OCI-LY3 (cell line): ENCODE data around the gene PLA2G4D.

Experiments
- H2AFZ ChIP-seq: fragments of 200-600, 300-600 bp; shearing (Covaris generic); 2 replicates; pipeline ENCODE4 v1.6.0; 2014; ENCODE audit warnings: antibody characterized with exemption, low read depth, low read length
- H3K27ac ChIP-seq: fragments of 200-600, 300-600 bp; sonication (generic); 2 replicates; pipeline ENCODE4 v1.5.1; 2014; ENCODE audit warnings: mild to moderate bottlenecking, low read length, moderate library complexity, mixed read lengths
- H3K27me3 ChIP-seq: fragments of 200-600, 300-600 bp; sonication (generic); 2 replicates; pipeline ENCODE4 v1.6.1; 2014; ENCODE audit warnings: low read depth, low read length, mixed read lengths
- H3K36me3 ChIP-seq: fragments of 200-600, 300-600 bp; sonication (generic); replicated peaks from 2 replicates; pipeline ENCODE3; 2014; ENCODE audit warnings: low read depth, low read length, mixed read lengths
- H3K4me1 ChIP-seq: fragments of 300-600, 200-600 bp; sonication (generic); 2 replicates; pipeline ENCODE4 v1.6.1; 2014; ENCODE audit warnings: low read length, mixed read lengths
- H3K4me2 ChIP-seq: fragments of 200-600, 300-600 bp; sonication (generic); 2 replicates; pipeline ENCODE4 v1.6.1; 2014; ENCODE audit warnings: low read length, mixed read lengths
- H3K4me3 ChIP-seq: fragments of 300-600, 200-600 bp; sonication (generic); 2 replicates; pipeline ENCODE4 v1.5.1; 2014; ENCODE audit warnings: antibody characterized with exemption, mild to moderate bottlenecking, low read length, moderate library complexity
- H3K79me2 ChIP-seq: fragments of 300-600, 200-600 bp; shearing (Covaris generic); 2 replicates; pipeline ENCODE4 v1.6.1; 2014; ENCODE audit warnings: mild to moderate bottlenecking, low read length, mixed read lengths
- H3K9ac ChIP-seq: fragments of 300-600, 200-600 bp; shearing (Covaris generic); 2 replicates; pipeline ENCODE4 v1.6.0; 2014; ENCODE audit warnings: mild to moderate bottlenecking, low read length, moderate library complexity
- H3K9me3 ChIP-seq: fragments of 200-600, 300-600 bp; shearing (Covaris generic); 2 replicates; pipeline ENCODE4 v1.6.1; 2014; ENCODE audit warnings: low read length, mixed read lengths; ENCODE audit not compliant: insufficient read depth
- H4K20me1 ChIP-seq: fragments of 200-600, 300-600 bp; sonication (generic); 2 replicates; pipeline ENCODE4 v1.6.1; 2016; ENCODE audit warnings: low read length, mixed read lengths; ENCODE audit not compliant: insufficient read depth
- EZH2phosphoT487 ChIP-seq: fragments of 200-600 bp; shearing (Covaris generic); IDR thresholded peaks from 2 replicates; pipeline ENCODE4 v1.6.1; 2018; ENCODE audit warnings: antibody characterized with exemption, mixed run types, low read depth
- TF ChIP-seq, protein P1 (sequence below): fragments of 200-600, 300-600 bp; sonication (generic); IDR thresholded peaks from 2 replicates; pipeline ENCODE4 v1.5.1; 2014; ENCODE audit warnings: antibody characterized with exemption, low read length, low read depth

PLA2G4D gene

DNA sequence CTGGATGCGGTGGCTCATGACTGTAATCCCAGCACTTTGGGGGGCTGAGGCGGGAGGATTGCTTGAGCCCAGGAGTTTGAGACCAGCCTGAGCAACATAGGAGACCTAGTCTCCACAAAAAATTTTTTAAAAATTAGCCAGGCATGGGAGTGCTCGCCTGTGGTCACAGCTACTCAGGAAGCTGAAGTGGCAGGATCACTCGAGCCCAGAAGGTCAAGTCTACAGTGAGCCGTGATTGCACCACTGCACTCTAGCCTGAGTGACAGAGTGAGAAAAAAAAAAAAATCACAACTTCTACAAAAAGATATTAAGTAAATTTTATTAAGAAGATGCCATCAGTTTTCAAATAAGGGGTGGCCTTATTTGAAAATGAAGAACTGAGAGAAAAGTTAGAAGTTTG lies 11.9 kb upstream of the PLA2G4D start:
- H3K27ac ChIP-seq, result no peak overlapping the region
- no peak overlapping the region for H3K4me3 ChIP-seq
- no peak overlapping the region for H3K9ac ChIP-seq
- no peak for TF ChIP-seq EZH2phosphoT487
- TF ChIP-seq, protein P1, sequence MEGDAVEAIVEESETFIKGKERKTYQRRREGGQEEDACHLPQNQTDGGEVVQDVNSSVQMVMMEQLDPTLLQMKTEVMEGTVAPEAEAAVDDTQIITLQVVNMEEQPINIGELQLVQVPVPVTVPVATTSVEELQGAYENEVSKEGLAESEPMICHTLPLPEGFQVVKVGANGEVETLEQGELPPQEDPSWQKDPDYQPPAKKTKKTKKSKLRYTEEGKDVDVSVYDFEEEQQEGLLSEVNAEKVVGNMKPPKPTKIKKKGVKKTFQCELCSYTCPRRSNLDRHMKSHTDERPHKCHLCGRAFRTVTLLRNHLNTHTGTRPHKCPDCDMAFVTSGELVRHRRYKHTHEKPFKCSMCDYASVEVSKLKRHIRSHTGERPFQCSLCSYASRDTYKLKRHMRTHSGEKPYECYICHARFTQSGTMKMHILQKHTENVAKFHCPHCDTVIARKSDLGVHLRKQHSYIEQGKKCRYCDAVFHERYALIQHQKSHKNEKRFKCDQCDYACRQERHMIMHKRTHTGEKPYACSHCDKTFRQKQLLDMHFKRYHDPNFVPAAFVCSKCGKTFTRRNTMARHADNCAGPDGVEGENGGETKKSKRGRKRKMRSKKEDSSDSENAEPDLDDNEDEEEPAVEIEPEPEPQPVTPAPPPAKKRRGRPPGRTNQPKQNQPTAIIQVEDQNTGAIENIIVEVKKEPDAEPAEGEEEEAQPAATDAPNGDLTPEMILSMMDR, result no peak
- peaks cover 11% of the 10 kb centered on the region; the same call in 1 of the 2 replicates for H3K27me3 ChIP-seq
- H3K4me1 ChIP-seq, result peaks cover 28% of the 10 kb centered on the region
- H3K79me2 ChIP-seq, result no peaks in the 10 kb centered on the region
- H2AFZ ChIP-seq, result no peak overlapping the region
- no peaks in the 10 kb centered on the region for H3K36me3 ChIP-seq
- no peaks in the 10 kb centered on the region for H3K9me3 ChIP-seq
- H4K20me1 ChIP-seq, result no peaks in the 10 kb centered on the region
- H3K4me2 ChIP-seq, result peak overlapping the region; percentile 49

DNA sequence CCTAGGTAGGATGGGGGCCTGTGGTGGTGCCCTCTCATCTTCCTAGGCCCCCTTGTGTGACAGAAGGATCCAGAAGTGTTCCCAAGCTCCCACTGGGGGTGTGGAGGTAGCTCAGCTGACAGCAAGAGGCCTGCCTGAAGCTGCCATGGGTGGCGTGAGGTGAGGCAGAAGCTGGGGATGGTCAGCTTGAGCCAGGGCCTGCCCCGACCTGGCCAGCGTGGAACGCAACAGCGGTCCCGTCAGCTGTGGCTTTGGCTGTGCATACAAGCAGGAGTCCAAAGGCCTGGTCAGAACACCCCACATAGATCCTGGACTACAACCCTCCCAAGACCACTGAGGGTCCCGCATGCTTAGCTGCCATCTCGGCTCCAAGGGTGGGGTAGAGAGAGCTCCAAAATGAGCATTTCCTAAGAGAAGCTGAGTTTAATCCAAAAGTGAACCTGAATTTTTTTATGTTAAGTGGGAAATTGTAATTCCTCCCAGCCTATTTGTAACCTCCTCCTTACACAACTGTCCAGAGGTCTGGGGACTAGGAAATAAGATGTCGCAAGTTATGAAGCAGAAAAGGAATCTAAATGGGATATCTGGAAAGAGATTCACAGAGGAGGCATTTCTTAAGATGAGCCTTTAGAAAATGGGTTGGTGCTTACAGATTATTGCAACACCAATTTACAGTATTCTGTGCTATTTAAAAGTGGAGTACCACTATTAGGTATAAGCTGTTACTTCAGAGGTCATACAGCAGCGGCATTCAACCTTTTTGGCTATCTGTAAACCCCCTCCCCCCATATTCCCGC lies 9.9 kb upstream of the PLA2G4D start:
- H3K4me1 ChIP-seq, result peaks cover 28% of the 10 kb centered on the region

DNA sequence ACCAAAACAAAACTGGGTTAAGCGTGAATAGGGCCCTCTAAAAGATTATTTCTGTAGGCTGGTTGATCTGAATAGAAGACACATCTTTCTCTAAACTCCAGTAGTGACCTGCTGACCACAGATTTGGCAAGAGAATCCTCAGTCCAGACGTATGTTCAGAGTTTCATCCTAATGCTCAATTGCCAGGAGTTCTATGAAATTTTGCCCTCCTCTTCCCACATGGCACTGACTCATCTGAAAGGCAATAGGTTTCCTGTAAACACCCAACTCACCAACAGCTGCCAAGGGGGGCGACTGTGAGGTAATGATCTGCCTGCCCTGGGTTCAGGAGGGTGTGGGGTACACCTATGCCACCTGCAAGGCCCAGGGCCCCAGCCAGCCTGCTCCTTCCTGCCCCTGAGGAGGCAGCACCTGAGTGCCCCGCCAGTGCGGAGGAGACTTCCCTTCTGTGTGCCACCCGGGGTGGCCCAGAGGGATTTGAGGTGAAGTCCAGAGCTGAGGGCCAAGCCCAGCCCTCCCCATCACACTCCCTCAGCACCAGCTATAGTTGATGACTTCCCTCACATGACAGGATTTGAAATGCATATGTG lies 8.4 kb upstream of the PLA2G4D start:
- Histone ChIP-seq H4K20me1 (no peaks in the 10 kb centered on the region), H3K4me2 (no peak overlapping the region), H3K9me3 (no peaks in the 10 kb centered on the region), H3K27me3 (0 out of 2 replicates have a peak, but pooled peaks cover 4% of the 10 kb centered on the region), H2AFZ (no peak overlapping the region), H3K79me2 (no peaks in the 10 kb centered on the region), H3K4me3 (no peak overlapping the region), H3K4me1 (peaks cover 16% of the 10 kb centered on the region), H3K36me3 (no peaks in the 10 kb centered on the region), H3K9ac (no peak overlapping the region), H3K27ac (no peak overlapping the region)
- TF ChIP-seq, protein P1, result no peak
- no peak for TF ChIP-seq EZH2phosphoT487

More for the DNA sequence above, 9.9 kb upstream of the PLA2G4D start:
- H3K36me3 ChIP-seq, result no peaks in the 10 kb centered on the region
- H3K9me3 ChIP-seq, result no peaks in the 10 kb centered on the region
- no peak overlapping the region for H3K4me3 ChIP-seq
- H4K20me1 ChIP-seq, result no peaks in the 10 kb centered on the region
- TF ChIP-seq, protein P1, result no peak
- no peak for TF ChIP-seq EZH2phosphoT487
- no peaks in the 10 kb centered on the region for H3K79me2 ChIP-seq
- H3K9ac ChIP-seq, result no peak overlapping the region
- no peak overlapping the region for H2AFZ ChIP-seq
- no peak overlapping the region for H3K4me2 ChIP-seq
- H3K27me3 ChIP-seq, result peaks cover 10% of the 10 kb centered on the region; the same call in 1 of the 2 replicates
- H3K27ac ChIP-seq, result no peak overlapping the region

GRCh38 chr15:42101861-42102260 lies 7.5 kb upstream of the PLA2G4D start:
- no peak overlapping the region for H3K4me3 ChIP-seq
- H2AFZ ChIP-seq, result no peak overlapping the region
- no peaks in the 10 kb centered on the region for H3K36me3 ChIP-seq
- H3K4me2 ChIP-seq, result no peak overlapping the region
- no peak overlapping the region for H3K27ac ChIP-seq
- no peak for TF ChIP-seq EZH2phosphoT487
- TF ChIP-seq, protein P1, result no peak
- H3K9me3 ChIP-seq, result no peaks in the 10 kb centered on the region
- no peaks in the 10 kb centered on the region for H3K79me2 ChIP-seq
- H3K4me1 ChIP-seq, result peaks cover 10% of the 10 kb centered on the region
- H3K27me3 ChIP-seq, result no peaks in the 10 kb centered on the region
- H3K9ac ChIP-seq, result no peak overlapping the region
- H4K20me1 ChIP-seq, result no peaks in the 10 kb centered on the region
